G401 (cell line): Measurements from ENCODE around the gene IGF2. TPM values are rescaled to one million over a fixed set of nuclear protein-coding genes. Genes with fewer than 3 reads are reported as not detected.
A peak's percentile ranks its signal among the peaks of the same experiment; 100 is the strongest.
"Not testable (repeated sequence)": the region's sequence is repeated elsewhere in the genome, so short reads cannot be mapped to it uniquely, and the experiment has no call there.

Experiments used
- DNase-seq: peaks from one replicate; pipeline ENCODE4 v3.0.0-alpha.2; 2015; ENCODE audit warnings: low spot score
- in situ Hi-C: cut with HindIII; loops from 2 replicates; pipeline ENCODE4 v1.10.0; 2016; ENCODE audit warnings: low sequenced_read_pairs, mixed read lengths
- total RNA-seq: library from RNA; depleted of rRNA; stranded (reverse); fragments of >200 nt; shearing (Covaris generic); gene quantifications from 2 replicates; pipeline ENCODE4 v1.2.3, GENCODE V29; 2014; rRNA removed

Gene IGF2, protein sequence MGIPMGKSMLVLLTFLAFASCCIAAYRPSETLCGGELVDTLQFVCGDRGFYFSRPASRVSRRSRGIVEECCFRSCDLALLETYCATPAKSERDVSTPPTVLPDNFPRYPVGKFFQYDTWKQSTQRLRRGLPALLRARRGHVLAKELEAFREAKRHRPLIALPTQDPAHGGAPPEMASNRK
- 0.06 TPM in 1 of 2 replicates, not detected in the other for total RNA-seq

DNA sequence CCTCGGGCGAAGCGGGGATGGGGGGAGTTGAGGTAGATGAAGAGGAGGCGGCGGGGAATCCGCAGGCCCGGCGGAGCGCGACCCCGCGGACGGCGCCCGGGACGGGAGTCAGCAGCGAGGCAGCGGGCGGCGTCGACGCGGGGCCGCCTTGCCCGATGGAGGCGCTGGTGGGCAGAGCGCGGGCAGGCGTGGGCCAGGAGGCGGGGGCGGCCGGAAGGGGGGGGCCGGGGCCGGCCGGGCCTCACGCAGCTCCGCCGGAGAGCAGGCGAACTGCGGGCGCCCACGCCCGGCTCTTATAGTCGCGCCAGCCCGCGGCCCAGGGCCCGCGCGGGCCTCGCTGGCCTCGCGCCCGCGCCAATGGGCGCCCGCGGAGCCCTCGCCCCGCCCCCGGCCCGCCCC, at the start of gene IGF2:
Gene IGF2 (minus strand): TSS at position 267 of the 399 bp plus-strand sequence. CDS start 3,866 bp downstream, outside the sequence.
- no peak for DNase-seq
- in situ Hi-C loops = no loop called here

DNA sequence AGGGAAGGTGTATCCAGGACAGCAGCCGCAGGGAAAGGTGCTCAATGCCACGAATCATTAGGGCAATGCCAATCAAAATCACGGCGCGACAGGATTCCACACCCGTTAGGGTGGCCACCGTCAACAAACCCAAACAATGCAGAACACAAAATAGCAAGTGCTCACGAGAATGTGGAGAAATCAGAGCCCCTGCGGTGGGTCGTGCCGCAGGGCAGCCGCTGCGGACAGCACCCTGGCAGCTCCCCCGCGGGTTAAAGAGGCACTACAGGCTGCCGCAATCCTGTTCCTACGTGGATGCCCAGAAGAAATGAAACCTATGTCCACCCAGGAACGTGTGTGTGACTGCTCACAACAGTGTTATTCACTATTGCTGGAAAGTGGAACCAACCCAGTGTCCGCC, 49.6 kb upstream of the IGF2 start:
- DNase-seq = no peak
- in situ Hi-C loops = no loop called here

GRCh38 chr11:2187280-2187707, 48.1 kb upstream of the IGF2 start:
- DNase-seq = no peak
- in situ Hi-C loops = no loop called here

DNA sequence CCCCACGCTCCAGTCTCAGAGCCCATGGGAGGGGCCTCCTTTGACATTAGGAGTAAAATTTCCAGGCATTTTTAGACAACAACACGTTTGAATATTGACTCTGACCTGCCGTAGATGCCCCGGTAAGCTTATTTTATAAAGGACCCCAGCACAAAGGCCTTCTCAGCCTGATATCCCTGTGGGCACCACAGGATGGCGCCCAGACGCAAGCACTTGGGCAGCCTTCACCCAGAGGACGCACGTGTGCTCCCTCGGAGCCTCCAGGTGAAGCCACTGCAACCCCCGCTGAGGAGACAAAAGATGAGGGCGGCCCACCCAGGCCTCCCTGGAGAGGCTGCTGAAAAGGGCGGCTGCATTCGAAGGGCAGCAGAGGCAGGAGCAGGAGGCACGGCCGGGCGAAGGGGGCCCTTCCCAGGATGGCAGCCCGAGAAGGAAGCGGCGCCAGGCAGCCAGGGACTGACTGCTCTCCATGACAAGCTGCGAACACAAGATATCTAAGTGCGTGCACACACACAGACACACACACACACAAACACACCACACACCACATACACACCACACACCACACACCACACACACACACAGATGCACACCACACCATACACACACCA, 47.6 kb upstream of the IGF2 start:
- DNase-seq = peak; percentile 8
- in situ Hi-C loops = no loop called here

DNA sequence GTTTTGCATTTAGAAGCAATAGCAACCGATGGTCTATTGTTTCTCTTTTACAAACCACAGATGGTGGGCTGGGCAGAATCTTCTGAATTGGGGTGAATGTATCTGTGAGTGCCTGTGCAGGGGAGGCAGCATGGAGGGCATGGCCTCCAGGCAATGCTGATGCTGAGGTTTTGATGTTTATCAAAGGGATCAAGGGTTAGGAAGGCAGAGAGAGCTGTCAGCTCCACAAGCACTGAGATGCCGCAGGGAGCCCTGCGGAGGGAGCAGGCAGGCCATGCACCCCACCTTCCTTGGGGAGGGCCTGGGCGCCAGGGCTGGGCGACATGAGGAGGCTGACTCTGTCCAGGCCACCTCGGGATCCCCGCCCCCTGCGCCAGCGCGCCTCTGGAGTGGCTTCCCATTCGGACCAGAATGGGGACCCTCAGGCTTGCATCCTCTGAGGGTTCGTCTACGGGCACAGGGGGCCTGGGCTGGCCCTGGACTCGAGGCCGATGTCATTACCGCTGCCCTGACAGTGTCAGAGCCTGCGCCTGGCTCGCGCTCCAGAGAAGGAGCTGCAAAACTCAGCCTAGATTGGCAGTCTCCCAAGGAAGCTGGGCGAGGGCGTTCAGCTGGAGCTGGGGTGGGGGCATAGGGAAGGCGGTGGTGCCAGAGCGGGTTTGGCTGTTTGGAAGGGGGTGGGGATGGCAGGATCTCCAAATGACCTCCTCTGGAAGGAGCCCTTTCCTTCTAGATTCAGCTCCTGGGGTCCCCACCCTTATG, 46.3 kb upstream of the IGF2 start:
- DNase-seq = no peak
- in situ Hi-C loops = no loop called here

GRCh38 chr11:2182692-2183474, 43.7 kb upstream of the IGF2 start:
- DNase-seq = no peak
- in situ Hi-C loops = no loop called here

- DNase-seq = no peak
- in situ Hi-C loops = no loop called here
Measured at GRCh38 chr11:2182075-2182474, 42.9 kb upstream of the IGF2 start.

DNA sequence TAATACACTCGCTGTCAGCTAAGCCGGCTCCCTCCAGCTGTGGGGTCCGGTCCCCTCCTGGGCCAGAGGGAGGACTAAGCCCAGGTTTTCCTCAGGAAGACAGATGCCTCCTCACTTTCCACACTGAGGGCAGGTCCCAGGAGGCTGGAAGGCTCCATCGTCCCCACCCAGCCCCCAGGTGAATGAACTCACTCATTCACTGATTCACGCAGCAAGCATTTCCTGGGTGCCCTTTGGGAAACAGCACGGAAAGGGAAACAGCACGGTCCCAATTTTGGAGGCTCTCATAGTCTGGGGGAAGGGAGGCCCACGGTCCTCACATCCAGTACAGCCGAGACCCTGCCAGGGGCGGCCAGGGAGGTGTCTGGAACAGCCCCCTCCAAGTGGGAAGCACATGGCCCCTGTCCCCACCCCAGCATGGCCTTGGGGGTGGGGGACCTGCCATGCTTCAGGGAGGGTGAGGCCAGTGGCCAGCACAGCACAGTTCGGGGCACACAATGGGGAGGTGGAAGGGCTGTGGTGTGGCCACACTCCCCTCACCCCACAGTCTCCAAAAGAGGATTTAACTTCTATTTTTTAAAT, 41.7 kb upstream of the IGF2 start:
- no peak for DNase-seq
- in situ Hi-C loops = no loop called here

DNA sequence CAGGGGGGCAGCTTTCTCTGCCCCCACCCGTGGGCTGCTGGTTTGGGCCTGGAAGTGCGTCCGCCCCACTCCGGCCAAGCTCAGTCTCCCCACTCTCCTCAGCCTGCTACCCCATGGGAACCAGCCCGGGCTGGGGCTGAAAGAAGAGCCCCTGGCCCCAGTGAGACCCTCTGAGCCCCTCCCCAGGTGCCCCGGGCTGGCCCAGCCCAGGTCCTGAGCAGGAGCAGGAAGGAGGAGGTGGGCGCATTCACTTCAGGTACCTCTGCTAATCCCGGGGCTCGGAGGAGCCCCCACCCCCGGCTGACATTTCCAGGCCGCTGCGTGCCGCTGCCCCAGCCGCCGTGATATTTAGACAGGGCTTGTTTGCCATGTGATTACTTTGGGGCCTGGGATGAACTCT, 41.2 kb upstream of the IGF2 start:
- in situ Hi-C loops = no loop called here
- no peak for DNase-seq

GRCh38 chr11:2179516-2179915, 40.3 kb upstream of the IGF2 start:
- no peak for DNase-seq
- in situ Hi-C loops = no loop called here

DNA sequence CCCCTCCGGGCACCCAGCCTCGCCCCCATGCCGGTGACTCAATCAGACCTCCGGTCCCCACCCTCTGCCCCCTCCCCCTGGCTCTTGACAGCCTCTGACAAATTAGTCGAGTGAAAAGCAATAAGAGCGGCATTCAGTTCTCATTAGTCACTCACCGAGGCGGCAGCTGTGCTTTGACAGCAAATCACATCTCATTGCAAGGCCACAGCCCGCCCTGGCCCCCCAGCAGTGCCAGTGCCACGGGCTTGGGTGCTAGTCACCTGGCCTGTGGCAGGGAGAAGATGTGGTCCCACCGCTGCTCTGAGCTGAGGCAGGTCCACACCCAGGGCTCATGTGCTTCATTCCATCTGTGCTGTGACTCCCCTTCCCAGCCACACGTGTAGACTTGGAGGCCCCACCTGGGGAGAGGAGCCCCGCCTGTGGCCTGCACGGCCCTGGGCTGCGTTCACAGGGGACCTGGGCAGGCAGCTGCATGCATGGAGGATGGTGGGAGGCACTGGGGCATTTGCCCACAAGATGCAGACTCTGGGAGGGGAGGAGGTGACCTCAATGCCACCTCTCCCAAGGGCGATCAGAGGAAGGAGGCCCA, 39.8 kb upstream of the IGF2 start:
- in situ Hi-C loops = no loop called here
- DNase-seq = no peak

- in situ Hi-C loops, DNase-seq: not testable (repeated sequence)
Measured at GRCh38 chr11:2178055-2178773, 39.0 kb upstream of the IGF2 start.

DNA sequence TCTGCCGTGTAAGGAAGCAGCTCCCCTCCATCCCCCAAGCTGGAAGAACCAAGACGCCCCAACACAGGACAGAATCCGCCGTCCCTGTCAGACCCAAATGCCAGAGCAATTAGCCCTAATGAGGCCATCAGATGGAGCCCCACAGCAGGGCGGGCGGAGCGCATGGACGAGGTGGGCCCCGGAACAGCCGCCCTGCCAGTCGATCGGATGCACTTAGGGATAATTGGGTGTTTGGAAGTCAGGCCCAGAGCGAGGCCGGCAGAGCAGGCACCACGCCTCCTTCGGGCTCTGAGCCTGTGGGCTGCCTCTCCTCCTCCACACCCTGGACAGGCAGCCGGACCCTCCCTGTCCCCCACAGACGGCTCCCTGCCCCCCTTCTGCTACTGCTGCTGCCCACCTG, 37.9 kb upstream of the IGF2 start:
- in situ Hi-C loops = no loop called here
- no peak for DNase-seq

GRCh38 chr11:2176389-2176900, 37.3 kb upstream of the IGF2 start:
- no peak for DNase-seq
- in situ Hi-C loops = no loop called here

DNA sequence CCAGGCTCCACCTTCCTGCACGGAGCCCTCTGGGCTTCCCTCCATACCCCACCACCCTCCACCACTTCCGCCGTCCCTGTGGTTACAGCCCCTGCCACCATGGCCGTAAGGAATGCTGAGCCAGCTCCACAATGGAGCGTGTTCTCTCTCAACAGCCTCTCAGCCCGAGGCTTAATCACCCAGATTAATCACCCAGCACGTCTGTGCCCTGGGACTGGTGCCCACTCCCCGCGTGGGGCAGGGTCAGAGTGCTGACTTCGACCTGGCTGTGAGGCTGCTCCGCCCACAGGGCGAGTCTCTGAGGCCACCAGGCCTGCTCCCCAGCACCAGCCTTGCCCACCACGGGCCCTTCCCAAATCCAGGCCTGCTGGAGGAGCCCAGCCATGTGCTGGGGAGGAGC, 36.5 kb upstream of the IGF2 start:
- DNase-seq = no peak
- in situ Hi-C loops = no loop called here

DNA sequence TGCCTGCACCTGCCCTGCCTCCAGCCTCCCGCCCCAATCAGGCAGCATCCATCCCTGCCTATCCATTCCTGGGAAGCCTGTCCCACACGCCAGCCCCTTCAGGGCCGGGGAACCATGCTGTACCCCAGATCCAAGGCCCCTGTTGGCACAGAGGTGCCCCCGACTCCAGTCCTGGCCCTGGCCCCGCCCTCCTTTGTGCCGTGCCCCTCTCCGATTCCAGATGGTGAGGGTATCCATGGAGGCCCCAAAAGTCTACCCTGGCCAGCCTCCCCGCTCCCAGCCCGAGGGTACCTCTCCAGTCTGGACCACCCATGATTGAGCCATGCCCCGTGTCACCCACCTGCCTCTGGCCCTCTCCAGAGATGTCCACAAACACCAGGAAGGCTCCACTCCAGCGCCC, 35.2 kb upstream of the IGF2 start:
- no peak for DNase-seq
- in situ Hi-C loops = no loop called here

GRCh38 chr11:2173761-2174160, 34.6 kb upstream of the IGF2 start:
- DNase-seq = no peak
- in situ Hi-C loops = no loop called here

GRCh38 chr11:2173150-2173693, 34.0 kb upstream of the IGF2 start:
- no peak for DNase-seq
- in situ Hi-C loops = no loop called here
